ENCODE data around the gene SLTM. TPM values are rescaled to one million over a fixed set of nuclear protein-coding genes. Genes with fewer than 3 reads are reported as not detected.

SLTM gene
- polyA plus RNA-seq, 1 donor from 2014 or later: 124 TPM

DNA sequence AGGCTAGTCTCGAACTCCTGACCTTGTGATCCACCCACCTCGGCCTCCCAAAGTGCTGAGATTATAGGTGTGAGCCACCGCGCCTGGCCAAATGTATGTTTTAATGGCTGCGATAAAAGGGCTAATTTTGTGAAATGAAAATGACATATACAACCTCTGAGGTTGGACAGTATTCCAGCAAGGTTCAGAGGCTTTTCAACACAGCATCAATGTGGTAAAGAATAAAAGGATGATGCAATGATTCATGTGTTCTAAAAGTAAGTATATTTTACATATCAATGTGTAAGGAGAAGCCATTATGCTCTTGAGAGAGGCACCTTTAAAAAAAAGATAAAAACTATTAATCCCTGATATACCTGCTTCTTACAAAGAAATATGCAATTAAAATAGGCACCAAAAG, 6.7 kb downstream of the SLTM start:
- Histone ChIP-seq H3K79me2 (replicated peaks; ENCODE audit: insufficient read depth, low read length) (peaks cover 55% of the 10 kb centered on the region), H3K9me2 (ENCODE audit: insufficient read depth, low read length) (no peaks in the 10 kb centered on the region), H3K9me3 (ENCODE audit: low read length) (no peaks in the 10 kb centered on the region), H3K27me3 (ENCODE audit: insufficient read depth, low read depth, low read length) (no peaks in the 10 kb centered on the region), H3K9ac (ENCODE audit: low read length) (no peak overlapping the region), H4K20me1 (ENCODE audit: insufficient read depth) (no peaks in the 10 kb centered on the region), H2AFZ (ENCODE audit: low read depth, low read length) (no peak overlapping the region), H3K27ac (ENCODE audit: low read length) (no peak overlapping the region), H3K36me3 (ENCODE audit: insufficient read depth, low read length) (peaks cover 7% of the 10 kb centered on the region), H3F3A (ENCODE audit: insufficient read depth, low read length, poor library complexity, severe bottlenecking) (no peaks in the 10 kb centered on the region), H3K4me3 (ENCODE audit: low read length) (no peak overlapping the region), H3K4me2 (ENCODE audit: low read length) (no peak overlapping the region)
- no peak for TF ChIP-seq MXI1 (conservative IDR thresholded peaks at IDR 0.05; ENCODE audit: poor library complexity, severe bottlenecking)
- no peak for TF ChIP-seq TAF1 (IDR thresholded peaks at IDR 0.05; ENCODE audit: low read depth)
- no peak for TF ChIP-seq EZH2 (IDR thresholded peaks at IDR 0.05; ENCODE audit: borderline replicate concordance, insufficient read depth, low read length, poor library complexity, severe bottlenecking)
- no peak for TF ChIP-seq POLR2AphosphoS5 (IDR thresholded peaks at IDR 0.05)
- TF ChIP-seq EP300 (conservative IDR thresholded peaks at IDR 0.05; ENCODE audit: poor library complexity, severe bottlenecking): no peak
- TF ChIP-seq SMC3 (conservative IDR thresholded peaks at IDR 0.05; ENCODE audit: poor library complexity): no peak
- no peak for TF ChIP-seq RAD21 (conservative IDR thresholded peaks at IDR 0.05)
- TF ChIP-seq, protein P1, sequence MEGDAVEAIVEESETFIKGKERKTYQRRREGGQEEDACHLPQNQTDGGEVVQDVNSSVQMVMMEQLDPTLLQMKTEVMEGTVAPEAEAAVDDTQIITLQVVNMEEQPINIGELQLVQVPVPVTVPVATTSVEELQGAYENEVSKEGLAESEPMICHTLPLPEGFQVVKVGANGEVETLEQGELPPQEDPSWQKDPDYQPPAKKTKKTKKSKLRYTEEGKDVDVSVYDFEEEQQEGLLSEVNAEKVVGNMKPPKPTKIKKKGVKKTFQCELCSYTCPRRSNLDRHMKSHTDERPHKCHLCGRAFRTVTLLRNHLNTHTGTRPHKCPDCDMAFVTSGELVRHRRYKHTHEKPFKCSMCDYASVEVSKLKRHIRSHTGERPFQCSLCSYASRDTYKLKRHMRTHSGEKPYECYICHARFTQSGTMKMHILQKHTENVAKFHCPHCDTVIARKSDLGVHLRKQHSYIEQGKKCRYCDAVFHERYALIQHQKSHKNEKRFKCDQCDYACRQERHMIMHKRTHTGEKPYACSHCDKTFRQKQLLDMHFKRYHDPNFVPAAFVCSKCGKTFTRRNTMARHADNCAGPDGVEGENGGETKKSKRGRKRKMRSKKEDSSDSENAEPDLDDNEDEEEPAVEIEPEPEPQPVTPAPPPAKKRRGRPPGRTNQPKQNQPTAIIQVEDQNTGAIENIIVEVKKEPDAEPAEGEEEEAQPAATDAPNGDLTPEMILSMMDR (IDR thresholded peaks at IDR 0.05; ENCODE audit: poor library complexity, severe bottlenecking): no peak
- TF ChIP-seq, protein P2, sequence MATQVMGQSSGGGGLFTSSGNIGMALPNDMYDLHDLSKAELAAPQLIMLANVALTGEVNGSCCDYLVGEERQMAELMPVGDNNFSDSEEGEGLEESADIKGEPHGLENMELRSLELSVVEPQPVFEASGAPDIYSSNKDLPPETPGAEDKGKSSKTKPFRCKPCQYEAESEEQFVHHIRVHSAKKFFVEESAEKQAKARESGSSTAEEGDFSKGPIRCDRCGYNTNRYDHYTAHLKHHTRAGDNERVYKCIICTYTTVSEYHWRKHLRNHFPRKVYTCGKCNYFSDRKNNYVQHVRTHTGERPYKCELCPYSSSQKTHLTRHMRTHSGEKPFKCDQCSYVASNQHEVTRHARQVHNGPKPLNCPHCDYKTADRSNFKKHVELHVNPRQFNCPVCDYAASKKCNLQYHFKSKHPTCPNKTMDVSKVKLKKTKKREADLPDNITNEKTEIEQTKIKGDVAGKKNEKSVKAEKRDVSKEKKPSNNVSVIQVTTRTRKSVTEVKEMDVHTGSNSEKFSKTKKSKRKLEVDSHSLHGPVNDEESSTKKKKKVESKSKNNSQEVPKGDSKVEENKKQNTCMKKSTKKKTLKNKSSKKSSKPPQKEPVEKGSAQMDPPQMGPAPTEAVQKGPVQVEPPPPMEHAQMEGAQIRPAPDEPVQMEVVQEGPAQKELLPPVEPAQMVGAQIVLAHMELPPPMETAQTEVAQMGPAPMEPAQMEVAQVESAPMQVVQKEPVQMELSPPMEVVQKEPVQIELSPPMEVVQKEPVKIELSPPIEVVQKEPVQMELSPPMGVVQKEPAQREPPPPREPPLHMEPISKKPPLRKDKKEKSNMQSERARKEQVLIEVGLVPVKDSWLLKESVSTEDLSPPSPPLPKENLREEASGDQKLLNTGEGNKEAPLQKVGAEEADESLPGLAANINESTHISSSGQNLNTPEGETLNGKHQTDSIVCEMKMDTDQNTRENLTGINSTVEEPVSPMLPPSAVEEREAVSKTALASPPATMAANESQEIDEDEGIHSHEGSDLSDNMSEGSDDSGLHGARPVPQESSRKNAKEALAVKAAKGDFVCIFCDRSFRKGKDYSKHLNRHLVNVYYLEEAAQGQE (IDR thresholded peaks at IDR 0.05; ENCODE audit: borderline replicate concordance): no peak

DNA sequence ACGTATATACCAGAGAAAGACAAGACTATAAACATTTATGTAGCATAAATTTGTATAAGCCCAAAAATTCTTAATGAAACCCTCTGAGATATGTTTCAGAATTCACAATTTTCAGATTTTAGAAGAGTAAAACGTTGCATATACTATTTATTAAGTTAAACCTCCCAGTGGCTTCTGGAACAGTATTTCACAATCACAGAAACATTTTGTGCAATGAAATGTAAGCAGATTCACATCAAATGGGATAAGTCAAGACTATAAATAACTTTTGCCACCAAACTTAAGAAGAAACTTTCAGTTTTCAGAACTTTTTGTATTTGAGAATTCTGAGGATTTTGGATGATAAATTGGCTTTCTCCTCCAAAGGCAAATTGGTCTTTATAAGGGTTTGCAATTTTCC, 9.2 kb downstream of the SLTM start:
- H2AFZ ChIP-seq (ENCODE audit: low read depth, low read length): no peak overlapping the region
- no peaks in the 10 kb centered on the region for H3K9me2 ChIP-seq (ENCODE audit: insufficient read depth, low read length)
- TF ChIP-seq RAD21 (conservative IDR thresholded peaks at IDR 0.05) (no peak), MXI1 (conservative IDR thresholded peaks at IDR 0.05; ENCODE audit: poor library complexity, severe bottlenecking) (no peak), SMC3 (conservative IDR thresholded peaks at IDR 0.05; ENCODE audit: poor library complexity) (no peak), POLR2AphosphoS5 (IDR thresholded peaks at IDR 0.05) (no peak), EZH2 (IDR thresholded peaks at IDR 0.05; ENCODE audit: borderline replicate concordance, insufficient read depth, low read length, poor library complexity, severe bottlenecking) (no peak), TAF1 (IDR thresholded peaks at IDR 0.05; ENCODE audit: low read depth) (no peak), EP300 (conservative IDR thresholded peaks at IDR 0.05; ENCODE audit: poor library complexity, severe bottlenecking) (no peak)
- TF ChIP-seq, protein P1 (IDR thresholded peaks at IDR 0.05; ENCODE audit: poor library complexity, severe bottlenecking): no peak
- TF ChIP-seq, protein P2 (IDR thresholded peaks at IDR 0.05; ENCODE audit: borderline replicate concordance): no peak
- H3K4me2 ChIP-seq (ENCODE audit: low read length): no peak overlapping the region
- H3F3A ChIP-seq (ENCODE audit: insufficient read depth, low read length, poor library complexity, severe bottlenecking): no peaks in the 10 kb centered on the region
- no peaks in the 10 kb centered on the region for H4K20me1 ChIP-seq (ENCODE audit: insufficient read depth)
- no peaks in the 10 kb centered on the region for H3K9me3 ChIP-seq (ENCODE audit: low read length)
- no peak overlapping the region for H3K4me3 ChIP-seq (ENCODE audit: low read length)
- peaks cover 38% of the 10 kb centered on the region for H3K79me2 ChIP-seq (replicated peaks; ENCODE audit: insufficient read depth, low read length)
- H3K36me3 ChIP-seq (ENCODE audit: insufficient read depth, low read length): peaks cover 7% of the 10 kb centered on the region
- H3K27me3 ChIP-seq (ENCODE audit: insufficient read depth, low read depth, low read length): no peaks in the 10 kb centered on the region
- H3K27ac ChIP-seq (ENCODE audit: low read length): no peak overlapping the region
- H3K9ac ChIP-seq (ENCODE audit: low read length): no peak overlapping the region
